GM23248 (cell line): ENCODE results near the gene RSKR.

Experiments used
- EZH2 ChIP-seq: fragments of 200-600 bp; sonication (generic); IDR thresholded peaks from 2 replicates; pipeline ENCODE4 v1.6.1; 2018; ENCODE audit warnings: antibody characterized with exemption, mild to moderate bottlenecking; ENCODE audit not compliant: insufficient read depth, poor library complexity, severe bottlenecking
- EZH2phosphoT487 ChIP-seq: fragments of 200-600 bp; sonication (generic); IDR thresholded peaks from 2 replicates; pipeline ENCODE4 v1.6.1; 2018; ENCODE audit warnings: antibody characterized with exemption, moderate library complexity, mild to moderate bottlenecking, low read depth; ENCODE audit not compliant: insufficient read depth

GRCh38 chr17:28567604-28568003 lies 46.4 kb downstream of the RSKR start:
- TF ChIP-seq EZH2, result no peak
- no peak for TF ChIP-seq EZH2phosphoT487
